IPS-NIHi11 (cell line): ENCODE measurements around the gene TSPYL1.
"Not testable (repeated sequence)": the region's sequence is repeated elsewhere in the genome, so short reads cannot be mapped to it uniquely, and the experiment has no call there.

Experiments used
- DNase-seq: peaks from one replicate; pipeline ENCODE4 v3.0.0; 2012; ENCODE audit warnings: mixed read lengths, low spot score

Gene TSPYL1

GRCh38 chr6:116298273-116298672 lies 18.5 kb upstream of the TSPYL1 start:
- no peak for DNase-seq

GRCh38 chr6:116292553-116292952 lies 12.8 kb upstream of the TSPYL1 start:
- DNase-seq = no peak

GRCh38 chr6:116291701-116292396 lies 12.1 kb upstream of the TSPYL1 start:
- no peak for DNase-seq

GRCh38 chr6:116290799-116291198 lies 11.1 kb upstream of the TSPYL1 start:
- no peak for DNase-seq

- DNase-seq = no peak
Observed at GRCh38 chr6:116289876-116290275, 10.1 kb upstream of the TSPYL1 start.

- DNase-seq = peak; percentile 37
Observed at GRCh38 chr6:116287689-116288282, 8.1 kb upstream of the TSPYL1 start.

- no peak for DNase-seq
Observed at GRCh38 chr6:116286773-116287358, 7.1 kb upstream of the TSPYL1 start.

- DNase-seq = not testable (repeated sequence)
Observed at GRCh38 chr6:116284984-116285383, 5.3 kb upstream of the TSPYL1 start.

GRCh38 chr6:116283191-116283590 lies 3.5 kb upstream of the TSPYL1 start:
- no peak for DNase-seq

GRCh38 chr6:116282698-116283097 lies 3.0 kb upstream of the TSPYL1 start:
- no peak for DNase-seq

- DNase-seq = no peak
Observed at GRCh38 chr6:116280933-116281316, 1.2 kb upstream of the TSPYL1 start.

- DNase-seq = no peak
Observed at GRCh38 chr6:116280161-116280932, 617 bp upstream of the TSPYL1 start.

- no peak for DNase-seq
Observed at GRCh38 chr6:116278854-116279231, 887 bp downstream of the TSPYL1 start.

GRCh38 chr6:116278481-116278829 lies 1.3 kb downstream of the TSPYL1 start:
- DNase-seq = no peak

GRCh38 chr6:116277124-116277523 lies 2.6 kb downstream of the TSPYL1 start:
- DNase-seq = no peak

- no peak for DNase-seq
Observed at GRCh38 chr6:116271149-116271708, 8.5 kb downstream of the TSPYL1 start.

- peak; percentile 58 for DNase-seq
Observed at GRCh38 chr6:116268589-116269293, 11.0 kb downstream of the TSPYL1 start.

GRCh38 chr6:116267836-116268588 lies 11.7 kb downstream of the TSPYL1 start:
- no peak for DNase-seq

GRCh38 chr6:116266803-116267202 lies 12.9 kb downstream of the TSPYL1 start:
- no peak for DNase-seq

- DNase-seq = no peak
Observed at GRCh38 chr6:116265041-116265829, 14.5 kb downstream of the TSPYL1 start.
